Astrocyte (in vitro differentiated cells and primary cell): ENCODE results near the gene ADARB2. TPM values are rescaled to one million over a fixed set of nuclear protein-coding genes. Genes with fewer than 3 reads are reported as not detected.

Experiments
- DNase-seq: peaks from one replicate; pipeline ENCODE4 v3.0.0-alpha.2; 2010; ENCODE audit warnings: low read depth
- FAIRE-seq: peaks from 2 replicates; lab custom pipeline; 2011; peaks lifted over from hg19 to GRCh38; lab: Jason Lieb, UNC
- H2AFZ ChIP-seq: 2 replicates; pipeline ENCODE4 v1.6.0; 2012; ENCODE audit warnings: low read depth, low read length, inconsistent platforms
- H3K27ac ChIP-seq: 2 replicates; pipeline ENCODE4 v1.5.1; 2011; ENCODE audit warnings: low read depth, low read length, inconsistent platforms
- H3K27me3 ChIP-seq: 2 replicates; pipeline ENCODE4 v1.6.0; 2011; ENCODE audit warnings: low read length, inconsistent platforms; ENCODE audit not compliant: insufficient read depth
- H3K36me3 ChIP-seq: 2 replicates; pipeline ENCODE4 v1.5.1; 2011; ENCODE audit warnings: low read length, inconsistent platforms; ENCODE audit not compliant: insufficient read depth
- H3K4me1 ChIP-seq: 2 replicates; pipeline ENCODE4 v1.5.1; 2011; ENCODE audit warnings: low read length, inconsistent platforms; ENCODE audit not compliant: insufficient read depth
- H3K4me2 ChIP-seq: 2 replicates; pipeline ENCODE4 v1.6.0; 2012; ENCODE audit warnings: low read length, inconsistent platforms
- H3K4me3 ChIP-seq: 2 replicates; pipeline ENCODE4 v1.5.1; 2011; ENCODE audit warnings: low read depth, mild to moderate bottlenecking, low read length, inconsistent platforms; ENCODE audit not compliant: insufficient read depth
- H3K79me2 ChIP-seq: 2 replicates; pipeline ENCODE4 v1.6.0; 2012; ENCODE audit warnings: mild to moderate bottlenecking, low read length, inconsistent platforms; ENCODE audit not compliant: insufficient read depth
- H3K9ac ChIP-seq: 2 replicates; pipeline ENCODE4 v1.6.0; 2012; ENCODE audit warnings: mild to moderate bottlenecking, low read length, inconsistent platforms
- H3K9me3 ChIP-seq: 2 replicates; pipeline ENCODE4 v1.5.1; 2012; ENCODE audit warnings: low read depth, mild to moderate bottlenecking, low read length, inconsistent platforms; ENCODE audit not compliant: insufficient read depth
- H4K20me1 ChIP-seq: 2 replicates; pipeline ENCODE4 v1.6.0; 2012; ENCODE audit warnings: low read length, inconsistent platforms; ENCODE audit not compliant: insufficient read depth
- H3K27ac Mint-ChIP-seq: one replicate; pipeline ENCODE4 v1.8.0; 2021; ENCODE audit warnings: mild to moderate bottlenecking, mixed read lengths; ENCODE audit not compliant: unreplicated experiment
- H3K27me3 Mint-ChIP-seq: one replicate; pipeline ENCODE4 v1.8.0; 2021; ENCODE audit warnings: low read depth, mixed read lengths; ENCODE audit not compliant: unreplicated experiment
- H3K36me3 Mint-ChIP-seq: one replicate; pipeline ENCODE4 v1.8.0; 2021; ENCODE audit warnings: low read depth, mixed read lengths; ENCODE audit not compliant: unreplicated experiment
- H3K4me1 Mint-ChIP-seq: one replicate; pipeline ENCODE4 v1.8.0; 2021; ENCODE audit warnings: low read depth, mixed read lengths; ENCODE audit not compliant: unreplicated experiment
- H3K4me3 Mint-ChIP-seq: one replicate; pipeline ENCODE4 v1.8.0; 2021; ENCODE audit warnings: mild to moderate bottlenecking, moderate library complexity, mixed read lengths; ENCODE audit not compliant: unreplicated experiment
- H3K9me3 Mint-ChIP-seq: one replicate; pipeline ENCODE4 v1.8.0; 2021; ENCODE audit warnings: mild to moderate bottlenecking, mixed read lengths; ENCODE audit not compliant: unreplicated experiment
- EZH2 ChIP-seq: IDR thresholded peaks from 2 replicates; pipeline ENCODE4 v1.6.1; 2012; ENCODE audit warnings: mild to moderate bottlenecking, low read length, inconsistent platforms; ENCODE audit not compliant: insufficient read depth
- total RNA-seq: library from RNA; stranded (reverse); gene quantifications from 2 replicates; pipeline ENCODE4 v1.2.1, GENCODE V29; 2021
- TF ChIP-seq, protein P1 (sequence below): IDR thresholded peaks from 2 replicates; pipeline ENCODE4 v1.5.1; 2011; ENCODE audit warnings: low read depth, mild to moderate bottlenecking, inconsistent platforms, low read length, moderate library complexity; ENCODE audit not compliant: insufficient read depth

ADARB2 gene
- total RNA-seq, 1 donor from 2014 or later = 0.18 TPM

DNA sequence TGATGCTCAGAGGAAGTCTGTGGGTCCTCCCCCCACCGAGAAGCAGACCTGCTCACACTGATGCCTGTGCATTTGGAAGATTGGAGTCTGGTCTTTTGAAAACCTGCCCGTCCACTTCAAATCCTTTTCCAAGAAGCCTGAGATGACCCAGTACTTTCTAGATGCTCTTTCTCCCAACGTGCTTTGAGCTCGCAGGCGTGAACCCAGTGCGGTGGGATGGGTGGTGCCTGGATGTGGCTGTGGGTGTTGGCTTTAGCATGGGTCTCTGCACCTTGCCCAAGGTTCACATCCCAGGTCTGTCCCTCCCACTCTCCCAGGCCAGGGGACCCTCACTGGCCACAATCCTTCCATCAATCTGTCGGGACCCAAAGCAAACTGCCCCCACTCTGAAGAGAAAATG lies 170.2 kb downstream of the ADARB2 start:
- no peaks in the 10 kb centered on the region for H3K36me3 ChIP-seq
- Mint-ChIP-seq H3K36me3 (no peaks in the 10 kb centered on the region), H3K27ac (no peak overlapping the region), H3K4me3 (no peak overlapping the region), H3K4me1 (no peaks in the 10 kb centered on the region), H3K27me3 (peaks cover 54% of the 10 kb centered on the region), H3K9me3 (no peaks in the 10 kb centered on the region)
- no peaks in the 10 kb centered on the region for H3K4me1 ChIP-seq
- H3K9me3 ChIP-seq = peaks cover 16% of the 10 kb centered on the region
- H3K27me3 ChIP-seq = no peaks in the 10 kb centered on the region
- no peak overlapping the region for H3K9ac ChIP-seq
- no peak overlapping the region for H3K4me3 ChIP-seq
- H2AFZ ChIP-seq = no peak overlapping the region
- TF ChIP-seq, protein P1, sequence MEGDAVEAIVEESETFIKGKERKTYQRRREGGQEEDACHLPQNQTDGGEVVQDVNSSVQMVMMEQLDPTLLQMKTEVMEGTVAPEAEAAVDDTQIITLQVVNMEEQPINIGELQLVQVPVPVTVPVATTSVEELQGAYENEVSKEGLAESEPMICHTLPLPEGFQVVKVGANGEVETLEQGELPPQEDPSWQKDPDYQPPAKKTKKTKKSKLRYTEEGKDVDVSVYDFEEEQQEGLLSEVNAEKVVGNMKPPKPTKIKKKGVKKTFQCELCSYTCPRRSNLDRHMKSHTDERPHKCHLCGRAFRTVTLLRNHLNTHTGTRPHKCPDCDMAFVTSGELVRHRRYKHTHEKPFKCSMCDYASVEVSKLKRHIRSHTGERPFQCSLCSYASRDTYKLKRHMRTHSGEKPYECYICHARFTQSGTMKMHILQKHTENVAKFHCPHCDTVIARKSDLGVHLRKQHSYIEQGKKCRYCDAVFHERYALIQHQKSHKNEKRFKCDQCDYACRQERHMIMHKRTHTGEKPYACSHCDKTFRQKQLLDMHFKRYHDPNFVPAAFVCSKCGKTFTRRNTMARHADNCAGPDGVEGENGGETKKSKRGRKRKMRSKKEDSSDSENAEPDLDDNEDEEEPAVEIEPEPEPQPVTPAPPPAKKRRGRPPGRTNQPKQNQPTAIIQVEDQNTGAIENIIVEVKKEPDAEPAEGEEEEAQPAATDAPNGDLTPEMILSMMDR = no peak
- no peak for TF ChIP-seq EZH2
- no peak overlapping the region for H3K4me2 ChIP-seq
- H4K20me1 ChIP-seq = no peaks in the 10 kb centered on the region
- no peak overlapping the region for H3K27ac ChIP-seq
- FAIRE-seq = no peak
- H3K79me2 ChIP-seq = no peaks in the 10 kb centered on the region
- no peak for DNase-seq

DNA sequence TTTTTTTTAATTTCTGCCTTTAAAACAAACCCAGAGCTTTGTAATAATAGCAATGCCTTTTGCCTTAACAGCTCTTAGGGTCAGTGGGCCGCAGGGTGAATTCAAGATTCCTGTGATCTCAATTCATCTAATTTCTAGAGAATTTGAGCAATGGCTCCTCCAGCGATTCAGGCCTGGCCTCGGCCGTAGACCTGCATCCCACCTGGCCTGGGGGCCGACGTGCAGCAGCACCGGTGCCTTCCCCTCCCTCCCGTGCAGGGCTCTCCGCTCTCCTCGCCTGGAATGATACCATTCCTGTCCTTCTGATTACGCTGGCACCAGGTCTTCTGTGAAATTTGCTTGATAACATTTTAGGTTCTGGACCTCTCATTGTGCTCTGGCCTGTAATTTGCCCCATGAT lies 172.5 kb downstream of the ADARB2 start:
- Mint-ChIP-seq H3K9me3 (no peaks in the 10 kb centered on the region), H3K4me1 (no peaks in the 10 kb centered on the region), H3K4me3 (no peak overlapping the region), H3K27ac (no peak overlapping the region), H3K36me3 (no peaks in the 10 kb centered on the region), H3K27me3 (peaks cover 55% of the 10 kb centered on the region)
- no peak for DNase-seq
- H3K27ac ChIP-seq = no peak overlapping the region
- no peak for FAIRE-seq
- no peak overlapping the region for H2AFZ ChIP-seq
- no peaks in the 10 kb centered on the region for H3K27me3 ChIP-seq
- no peaks in the 10 kb centered on the region for H3K79me2 ChIP-seq
- no peak overlapping the region for H3K4me2 ChIP-seq
- H3K4me3 ChIP-seq = no peak overlapping the region
- TF ChIP-seq EZH2 = no peak
- TF ChIP-seq, protein P1 = no peak
- no peak overlapping the region for H3K9ac ChIP-seq
- no peaks in the 10 kb centered on the region for H4K20me1 ChIP-seq
- H3K36me3 ChIP-seq = no peaks in the 10 kb centered on the region
- H3K4me1 ChIP-seq = no peaks in the 10 kb centered on the region
- H3K9me3 ChIP-seq = peaks cover 8% of the 10 kb centered on the region

DNA sequence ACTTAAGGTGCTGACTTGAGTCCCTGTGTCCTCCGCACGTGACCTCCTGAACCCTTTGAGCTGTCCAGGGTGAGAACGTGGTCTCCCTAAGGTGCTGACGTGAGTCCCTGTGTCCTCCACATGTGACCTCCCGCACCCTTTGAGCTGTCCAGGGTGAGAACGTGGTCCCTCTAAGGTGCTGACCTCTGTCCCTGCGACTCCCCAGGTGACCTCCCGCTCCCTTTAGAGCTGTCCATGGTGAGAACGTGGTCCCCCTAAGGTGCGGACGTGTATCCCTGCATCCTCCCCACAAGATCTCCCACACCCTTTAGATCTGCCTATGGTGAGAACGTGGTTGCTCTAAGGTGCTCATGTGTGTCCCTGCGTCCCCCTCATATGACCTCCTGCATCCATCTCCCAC lies 174.3 kb downstream of the ADARB2 start:
- H3K9me3 Mint-ChIP-seq = no peaks in the 10 kb centered on the region
- H3K36me3 Mint-ChIP-seq = no peaks in the 10 kb centered on the region
- FAIRE-seq (no peak), DNase-seq (no peak)
- H3K27me3 Mint-ChIP-seq = peaks cover 56% of the 10 kb centered on the region
- Histone ChIP-seq H3K36me3 (no peaks in the 10 kb centered on the region), H4K20me1 (no peaks in the 10 kb centered on the region), H3K79me2 (no peaks in the 10 kb centered on the region), H3K4me2 (no peak overlapping the region), H2AFZ (no peak overlapping the region), H3K4me3 (no peak overlapping the region), H3K27ac (no peak overlapping the region), H3K4me1 (no peaks in the 10 kb centered on the region), H3K9me3 (peaks cover 5% of the 10 kb centered on the region), H3K9ac (no peak overlapping the region), H3K27me3 (no peaks in the 10 kb centered on the region)
- TF ChIP-seq, protein P1 = no peak
- no peak for TF ChIP-seq EZH2
- H3K4me1 Mint-ChIP-seq = no peaks in the 10 kb centered on the region
- H3K27ac Mint-ChIP-seq = no peak overlapping the region
- H3K4me3 Mint-ChIP-seq = no peak overlapping the region
